DMS53 treated with DMSO at 0.1 percent for 48 hours (cell line): ENCODE measurements around the gene LIME1.

ENCODE experiments used
- DNase-seq: peaks from one replicate; lab custom pipeline; 2025; ENCODE audit not compliant: unreplicated experiment; lab: John Stamatoyannopoulos, UW

The LIME1 gene

GRCh38 chr20:63696628-63697356 is 39.7 kb upstream of the LIME1 start, which contains the start of gene TNFRSF6B:
TSS of gene TNFRSF6B (plus strand) at chr20:63696652. CDS start at chr20:63696768, 116 bp downstream.
- no peak for DNase-seq

- DNase-seq: no peak
Observed at GRCh38 chr20:63697357-63697867, 39.1 kb upstream of the LIME1 start.

- DNase-seq: no peak
Observed at GRCh38 chr20:63697868-63698545, 38.5 kb upstream of the LIME1 start.

- DNase-seq: no peak
Observed at GRCh38 chr20:63698739-63699465, 37.6 kb upstream of the LIME1 start.

- DNase-seq: no peak
Observed at GRCh38 chr20:63699466-63700198, 36.8 kb upstream of the LIME1 start.

GRCh38 chr20:63700199-63701050 is 36.0 kb upstream of the LIME1 start:
- no peak for DNase-seq

GRCh38 chr20:63701051-63701328 is 35.5 kb upstream of the LIME1 start:
- no peak for DNase-seq

GRCh38 chr20:63701329-63702035 is 35.0 kb upstream of the LIME1 start:
- no peak for DNase-seq

- no peak for DNase-seq
Observed at GRCh38 chr20:63702036-63702665, 34.3 kb upstream of the LIME1 start.

GRCh38 chr20:63702751-63703470 is 33.6 kb upstream of the LIME1 start:
- DNase-seq: no peak

- no peak for DNase-seq
Observed at GRCh38 chr20:63703471-63703975, 32.9 kb upstream of the LIME1 start.

- no peak for DNase-seq
Observed at GRCh38 chr20:63703976-63704748, 32.3 kb upstream of the LIME1 start.

- no peak for DNase-seq
Observed at GRCh38 chr20:63704749-63705117, 31.7 kb upstream of the LIME1 start.

GRCh38 chr20:63705232-63706026 is 31.0 kb upstream of the LIME1 start:
- no peak for DNase-seq

- no peak for DNase-seq
Observed at GRCh38 chr20:63706027-63706695, 30.3 kb upstream of the LIME1 start.

GRCh38 chr20:63706852-63707557 is 29.5 kb upstream of the LIME1 start:
- no peak for DNase-seq
